Retina (tissue), 1 donor: ENCODE results near the gene CD79A.

Experiments
- DNase-seq: peaks from one replicate; pipeline ENCODE4 v3.0.0-alpha.2; 2016

The CD79A gene

DNA sequence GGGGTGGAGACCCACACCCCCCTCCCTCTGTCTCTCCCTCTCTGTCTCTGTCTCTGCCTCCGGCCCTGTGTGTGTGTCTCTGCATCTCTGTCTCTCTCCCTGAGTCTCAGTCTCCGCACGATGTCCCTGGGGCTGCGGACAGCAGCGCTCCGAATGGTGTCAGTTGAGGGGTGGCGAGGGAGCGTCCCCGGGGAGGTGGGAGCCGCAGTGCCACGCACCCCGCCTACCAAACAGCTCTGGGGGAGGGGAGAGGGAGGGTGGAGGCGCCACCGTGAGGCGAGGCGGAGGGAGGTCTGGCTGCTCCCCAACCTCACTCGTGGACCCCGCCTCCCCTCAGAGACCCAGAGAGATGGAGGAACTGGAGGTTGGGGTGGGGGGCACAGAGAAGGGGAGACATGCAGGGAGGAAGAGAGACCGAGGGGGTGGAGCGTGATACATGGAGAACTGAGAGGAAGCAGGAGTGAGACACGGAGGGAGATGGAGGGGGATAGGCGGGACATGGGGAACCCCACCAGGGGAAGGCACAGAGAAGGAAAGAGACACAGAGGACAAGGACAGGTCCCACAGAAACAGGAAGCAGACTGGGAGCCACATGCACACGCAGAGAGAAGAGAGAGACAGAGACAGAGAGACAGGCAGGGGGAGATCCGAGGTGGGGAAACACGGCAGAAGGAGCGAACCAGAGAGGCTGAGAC, 44.0 kb downstream of the CD79A start:
- DNase-seq: no peak

DNA sequence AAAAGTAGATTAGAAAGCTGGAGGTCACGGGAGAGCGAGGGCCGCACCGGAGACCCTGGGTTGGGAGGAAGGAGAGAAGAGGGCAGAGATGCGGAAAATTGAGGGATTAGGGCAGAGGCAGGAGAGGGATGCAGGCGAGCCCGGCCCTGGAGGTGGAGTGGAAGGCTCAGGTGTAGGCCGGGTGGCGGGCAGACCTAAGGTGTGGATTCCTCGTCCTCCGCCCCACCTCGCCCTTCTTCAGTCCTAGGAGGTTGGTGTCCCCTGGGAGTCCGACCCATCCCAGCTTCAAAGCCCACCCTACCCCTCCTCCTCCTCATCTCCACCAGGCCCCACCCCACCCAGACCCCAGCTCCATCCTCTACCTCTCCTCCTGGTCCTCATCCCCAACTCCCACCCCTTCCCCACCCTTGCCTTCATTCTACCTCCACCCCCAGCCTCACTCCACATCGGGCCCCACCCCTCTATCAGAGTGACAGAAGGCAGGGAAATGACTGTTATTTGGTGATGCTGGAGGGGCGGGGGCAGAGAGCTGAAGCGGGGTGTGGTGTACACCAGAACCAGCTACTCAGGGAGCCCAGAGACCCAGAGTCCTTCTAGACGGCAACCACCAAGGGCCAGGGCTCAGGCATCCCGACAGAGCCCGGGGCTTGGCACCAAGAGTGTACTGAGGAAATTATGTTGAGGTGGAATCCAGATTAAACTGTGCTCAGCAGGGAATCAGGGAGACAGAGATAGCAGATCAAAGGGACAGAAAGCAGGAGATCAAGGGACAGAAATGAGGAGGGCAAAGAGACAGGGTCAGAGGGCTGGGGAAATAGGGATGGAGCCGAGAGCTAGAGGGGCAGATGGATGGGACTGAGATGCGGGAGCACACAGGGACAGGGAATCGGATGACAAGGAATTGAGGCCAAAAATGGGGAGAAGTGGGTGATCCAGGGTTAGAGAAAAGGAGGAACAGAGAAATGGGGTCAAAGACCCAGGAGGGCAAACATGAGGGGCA, 44.8 kb downstream of the CD79A start:
- DNase-seq: no peak

GRCh38 chr19:41922585-41922984, 45.5 kb downstream of the CD79A start:
- DNase-seq: peak; percentile 25

GRCh38 chr19:41923045-41923788, 46.1 kb downstream of the CD79A start:
- DNase-seq: no peak

GRCh38 chr19:41924151-41925145, 47.4 kb downstream of the CD79A start:
- DNase-seq: no peak

DNA sequence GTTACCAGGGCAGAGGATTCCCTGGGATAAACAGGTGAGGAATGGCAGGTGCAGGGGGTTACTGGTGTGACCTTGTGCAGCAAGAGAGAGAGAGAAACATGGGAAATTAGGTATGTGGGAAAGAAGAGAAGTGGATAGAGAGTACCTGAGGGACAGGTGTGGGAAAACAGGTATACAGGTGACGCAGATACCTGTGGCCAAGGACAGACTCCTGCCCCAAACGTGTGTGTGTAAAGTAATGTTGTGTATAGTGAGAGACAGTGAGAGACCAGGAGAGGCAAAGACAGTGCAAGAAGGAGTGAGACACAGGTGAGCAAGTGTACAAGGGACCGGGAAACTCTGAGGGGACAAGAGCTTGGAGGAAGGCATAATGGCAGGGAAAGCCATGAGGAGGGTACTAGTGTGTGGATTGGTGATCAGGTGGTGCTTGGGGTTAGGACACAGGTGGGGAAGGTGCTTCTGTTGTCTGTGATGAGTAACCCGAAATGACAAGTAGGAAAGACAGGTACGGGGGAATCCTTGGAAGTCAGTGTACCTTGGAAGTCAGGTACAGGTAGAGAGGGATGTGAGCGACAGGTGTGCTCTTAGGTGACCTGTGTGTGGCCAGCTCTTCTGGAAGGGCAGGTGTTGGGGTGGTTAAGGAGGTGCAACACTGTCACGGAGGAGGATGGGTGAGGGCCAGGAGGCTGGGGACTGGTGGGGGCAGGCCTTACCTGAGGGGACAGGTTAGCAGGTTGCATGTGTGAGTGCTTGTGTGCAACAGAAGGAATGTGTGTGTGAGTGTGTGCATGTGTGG, 48.3 kb downstream of the CD79A start:
- no peak for DNase-seq

DNA sequence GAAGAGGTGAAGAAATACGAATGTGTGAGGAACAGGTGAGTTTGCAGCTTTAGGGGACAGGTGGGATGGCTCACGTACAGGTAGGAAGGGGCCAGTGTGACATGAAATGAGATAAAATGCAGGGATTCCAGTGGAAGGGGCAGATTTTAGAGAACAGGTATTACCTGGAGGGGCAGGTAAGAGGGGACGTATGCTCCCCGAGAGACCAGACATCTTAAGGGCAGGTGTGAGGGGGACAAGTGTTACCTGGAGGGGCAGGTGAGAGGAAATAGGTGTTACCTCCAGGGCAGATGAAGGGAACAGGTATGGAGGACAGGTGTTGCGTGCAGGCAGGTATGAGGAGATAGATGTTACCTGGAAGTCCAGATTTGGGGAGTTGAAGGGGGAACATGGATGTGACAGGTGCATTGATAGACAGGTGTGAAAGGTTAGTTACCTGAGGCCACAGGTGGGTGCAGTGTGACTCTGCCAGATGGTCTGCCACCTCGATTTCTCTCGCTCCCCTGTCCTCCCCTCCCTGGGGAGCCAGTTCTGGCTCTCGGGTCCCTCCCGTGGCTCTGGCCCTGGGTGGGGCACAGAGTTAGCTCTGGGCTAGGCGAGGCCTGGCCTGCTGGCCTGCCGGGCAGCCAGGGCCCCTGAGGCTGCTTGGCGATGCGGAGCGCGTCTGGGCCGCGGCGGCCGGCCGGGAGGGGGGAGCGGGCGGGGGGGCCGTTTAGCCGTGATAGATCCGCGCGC, 49.1 kb downstream of the CD79A start:
- peak; percentile 37 for DNase-seq

GRCh38 chr19:41926763-41927496, 49.9 kb downstream of the CD79A start:
- DNase-seq: peak; percentile 26

DNA sequence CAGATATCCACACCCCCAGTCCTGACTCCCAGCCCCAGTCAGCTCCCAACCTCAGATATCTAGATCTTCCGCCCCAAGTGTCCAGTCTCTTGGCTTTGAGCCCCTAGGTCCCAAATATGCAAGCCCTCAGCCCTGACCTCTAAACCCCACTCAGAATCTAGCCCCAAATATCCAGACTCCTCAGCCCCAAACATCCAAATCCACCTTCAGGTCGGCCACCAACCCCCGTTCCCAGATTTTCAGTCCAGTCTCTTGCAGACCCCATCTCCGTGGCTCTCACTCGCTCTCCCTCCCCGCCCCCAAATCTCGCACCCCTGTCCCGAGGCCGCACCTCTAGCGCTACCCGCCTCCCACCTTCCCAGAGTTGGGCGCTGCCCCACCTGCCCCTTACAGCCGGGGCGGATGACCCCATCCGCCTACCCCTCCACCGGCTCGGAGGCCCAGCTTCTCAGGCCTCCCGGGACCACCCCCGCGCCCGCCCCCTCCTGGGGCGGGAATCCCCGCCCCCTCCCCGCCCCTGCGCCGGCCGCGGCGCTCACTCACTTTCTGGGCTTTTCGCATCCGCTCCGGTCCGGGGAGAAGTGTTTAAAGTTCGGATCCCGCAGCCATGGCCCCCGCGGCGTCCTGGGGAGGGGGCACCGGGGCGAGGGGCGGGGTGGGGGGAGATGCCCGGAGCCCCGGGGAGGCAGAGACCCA, 50.6 kb downstream of the CD79A start:
- DNase-seq: no peak

DNA sequence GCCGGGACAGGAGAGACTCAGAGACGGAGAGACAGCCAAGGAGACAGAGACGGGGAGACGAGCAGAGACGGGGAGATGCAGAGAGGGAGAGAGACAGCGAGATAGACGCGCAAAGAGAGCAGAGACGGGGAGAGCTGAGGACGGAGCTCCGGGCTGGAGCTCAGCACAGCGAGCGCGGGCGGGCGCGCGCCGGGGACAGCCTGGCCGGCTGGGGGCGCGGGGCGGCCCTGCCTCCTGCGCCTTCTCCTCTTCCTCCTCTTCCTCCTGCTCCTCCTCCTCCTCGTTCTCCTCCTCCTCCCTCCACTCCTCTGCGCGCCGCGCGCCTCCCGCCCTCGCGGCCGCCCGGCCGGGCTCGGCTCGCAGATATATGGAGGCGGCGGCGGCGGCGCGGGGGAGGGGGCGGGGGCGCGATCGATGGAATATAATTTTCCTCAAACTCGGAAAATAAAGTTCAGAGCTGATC, 51.2 kb downstream of the CD79A start, which contains the start of gene ERFL:
Gene ERFL, minus strand, starts transcription at position 229 of the 463 bp plus-strand sequence. CDS start 15,530 bp downstream, outside the sequence.
- DNase-seq: peak; percentile 52

- peak; percentile 26 for DNase-seq
Observed at GRCh38 chr19:41928754-41929535, 51.9 kb downstream of the CD79A start.

DNA sequence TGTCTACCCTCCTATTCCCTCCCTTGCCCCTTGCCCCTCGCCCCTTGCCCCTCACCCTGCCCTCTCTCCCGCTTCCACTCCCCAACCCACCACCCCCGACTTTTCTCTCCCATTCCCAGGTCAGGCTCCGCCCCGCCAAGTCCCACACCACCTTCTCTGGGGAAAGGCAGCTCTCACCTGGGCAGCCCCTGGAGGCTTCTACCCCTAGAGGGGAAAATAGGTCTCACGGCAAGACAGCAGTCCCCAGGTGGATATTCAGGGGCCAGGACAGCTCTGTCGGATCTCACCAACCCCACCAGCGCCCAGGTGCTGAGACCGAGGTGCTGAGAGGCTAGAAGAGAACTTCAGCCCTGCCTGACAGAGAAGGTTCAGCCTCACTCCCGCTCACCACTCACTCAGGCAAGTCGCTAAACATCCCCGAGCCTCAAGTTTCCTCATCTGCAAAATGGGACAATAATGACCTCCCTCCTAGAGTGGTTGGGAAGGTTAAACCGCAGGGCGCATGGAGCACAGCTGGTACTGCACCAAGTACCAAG, 52.5 kb downstream of the CD79A start:
- no peak for DNase-seq

DNA sequence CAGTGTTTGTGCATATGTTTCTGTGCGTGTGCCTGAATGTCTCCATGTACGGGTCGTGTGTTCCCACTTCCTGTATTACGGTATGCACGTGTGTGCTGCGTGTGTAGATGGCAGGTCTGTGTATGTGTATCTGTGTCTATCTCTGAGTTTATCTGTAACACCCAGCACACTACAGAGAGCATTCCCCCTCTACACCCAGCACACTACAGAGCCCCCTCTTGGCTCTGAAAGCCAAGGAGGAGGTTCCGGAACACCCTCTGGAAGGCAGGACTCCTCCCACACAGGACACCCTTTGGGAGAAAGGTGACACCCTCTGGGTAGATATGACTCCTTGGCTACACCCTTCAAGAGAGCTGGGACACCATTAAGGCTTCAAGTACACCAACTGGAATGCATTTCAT, 53.2 kb downstream of the CD79A start:
- no peak for DNase-seq
